ENCODE measurements around the gene USP1. TPM values are rescaled to one million over a fixed set of nuclear protein-coding genes. Genes with fewer than 3 reads are reported as not detected.

The USP1 gene
- total RNA-seq, 1 experiment from 2014 or later, result 64.6 TPM

DNA sequence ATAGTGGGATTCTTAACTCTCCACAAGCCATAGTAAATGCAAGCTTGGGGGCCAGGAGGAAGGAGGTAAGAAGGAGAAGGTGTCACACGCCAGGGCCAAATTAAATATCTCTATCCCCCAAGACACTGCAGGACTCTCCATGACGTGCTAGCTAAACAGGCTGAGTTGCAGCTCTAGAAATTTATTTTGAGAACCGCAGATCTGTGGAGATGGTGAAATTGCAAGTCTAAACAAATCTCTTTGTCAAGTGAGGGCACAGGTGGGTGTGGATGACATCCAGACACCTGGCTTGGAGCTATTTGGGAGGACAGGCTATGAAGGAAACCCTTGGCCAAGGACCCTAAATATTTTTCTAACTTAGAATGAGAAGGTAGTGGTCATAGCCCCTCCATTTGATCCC, 39.5 kb upstream of the USP1 start:
- H3K4me2 ChIP-seq (ENCODE audit: insufficient read depth, insufficient read length, low read length), result no peak overlapping the region
- no peaks in the 10 kb centered on the region for H4K20me1 ChIP-seq (ENCODE audit: control insufficient read depth, insufficient read depth, insufficient read length)
- H3T11ph ChIP-seq (ENCODE audit: low read length), result no peak overlapping the region
- H3K79me2 ChIP-seq (ENCODE audit: insufficient read depth, low read length), result no peaks in the 10 kb centered on the region
- H4K91ac ChIP-seq (ENCODE audit: insufficient read length, low read depth, low read length), result no peak overlapping the region
- no peaks in the 10 kb centered on the region; the same call in none of the 2 replicates for H3K4me1 ChIP-seq (ENCODE audit: insufficient read depth, low read length)
- H2BK5ac ChIP-seq (ENCODE audit: insufficient read length, low read length), result no peak overlapping the region
- no peaks in the 10 kb centered on the region for H3K23me2 ChIP-seq (ENCODE audit: insufficient read length, low read depth, low read length, poor library complexity, severe bottlenecking)
- no peak overlapping the region for H4K5ac ChIP-seq (ENCODE audit: insufficient read length, low read depth, low read length)
- Mint-ChIP-seq H3K9me3 (no peaks in the 10 kb centered on the region; a peak in 1 of 5 replicates), H3K27me3 (ENCODE audit: low read depth) (peaks cover 6% of the 10 kb centered on the region), H3K27ac (no peak overlapping the region), H3K36me3 (ENCODE audit: insufficient read depth in 1 of 3, low read depth in 3 of 3) (no peaks in the 10 kb centered on the region), H3K4me1 (peaks cover 24 to 25% of the 10 kb centered on the region in 2 experiments), H3K4me3 (no peak overlapping the region)
- H3K56ac ChIP-seq (ENCODE audit: insufficient read length, low read depth, low read length), result no peak overlapping the region
- TF ChIP-seq, protein P1, sequence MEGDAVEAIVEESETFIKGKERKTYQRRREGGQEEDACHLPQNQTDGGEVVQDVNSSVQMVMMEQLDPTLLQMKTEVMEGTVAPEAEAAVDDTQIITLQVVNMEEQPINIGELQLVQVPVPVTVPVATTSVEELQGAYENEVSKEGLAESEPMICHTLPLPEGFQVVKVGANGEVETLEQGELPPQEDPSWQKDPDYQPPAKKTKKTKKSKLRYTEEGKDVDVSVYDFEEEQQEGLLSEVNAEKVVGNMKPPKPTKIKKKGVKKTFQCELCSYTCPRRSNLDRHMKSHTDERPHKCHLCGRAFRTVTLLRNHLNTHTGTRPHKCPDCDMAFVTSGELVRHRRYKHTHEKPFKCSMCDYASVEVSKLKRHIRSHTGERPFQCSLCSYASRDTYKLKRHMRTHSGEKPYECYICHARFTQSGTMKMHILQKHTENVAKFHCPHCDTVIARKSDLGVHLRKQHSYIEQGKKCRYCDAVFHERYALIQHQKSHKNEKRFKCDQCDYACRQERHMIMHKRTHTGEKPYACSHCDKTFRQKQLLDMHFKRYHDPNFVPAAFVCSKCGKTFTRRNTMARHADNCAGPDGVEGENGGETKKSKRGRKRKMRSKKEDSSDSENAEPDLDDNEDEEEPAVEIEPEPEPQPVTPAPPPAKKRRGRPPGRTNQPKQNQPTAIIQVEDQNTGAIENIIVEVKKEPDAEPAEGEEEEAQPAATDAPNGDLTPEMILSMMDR (conservative IDR thresholded peaks at IDR 0.05), result no peak
- no peak for DNase-seq
- no peak overlapping the region for H2BK15ac ChIP-seq (ENCODE audit: low read depth, low read length)
- H3K79me1 ChIP-seq (ENCODE audit: insufficient read depth, low read depth, low read length, poor library complexity, severe bottlenecking), result no peaks in the 10 kb centered on the region
- no peak overlapping the region for H4K8ac ChIP-seq (replicated peaks; ENCODE audit: insufficient read length, low read depth, low read length)
- H2BK12ac ChIP-seq (ENCODE audit: insufficient read length, low read depth, low read length), result no peak overlapping the region
- no peak overlapping the region for H2BK120ac ChIP-seq (ENCODE audit: low read depth, low read length, poor library complexity, severe bottlenecking)
- no peak overlapping the region for H3K4ac ChIP-seq (ENCODE audit: low read depth, low read length)
- no peak overlapping the region for H3K27ac ChIP-seq (ENCODE audit: insufficient read length, low read depth, low read length)
- H2BK20ac ChIP-seq (ENCODE audit: low read depth, low read length, poor library complexity, severe bottlenecking), result no peak overlapping the region
- no peak overlapping the region for H2AK5ac ChIP-seq (ENCODE audit: insufficient read length, low read length)
- H3K14ac ChIP-seq (ENCODE audit: insufficient read depth, low read length), result no peak overlapping the region
- no peak overlapping the region for H3K18ac ChIP-seq (ENCODE audit: insufficient read length, low read depth, low read length)
- WGBS (ENCODE audit: extremely low coverage, insufficient read length, low lambda C conversion rate), result no CpG with 5 or more reads among the region's 3 CpGs
- H3K9me3 ChIP-seq (ENCODE audit: control insufficient read depth, low read depth, low read length), result no peaks in the 10 kb centered on the region
- H3K23ac ChIP-seq (ENCODE audit: insufficient read length, low read depth, low read length), result no peak overlapping the region
- no peak overlapping the region for H2AFZ ChIP-seq (ENCODE audit: low read length)
- no peak overlapping the region for H3K9ac ChIP-seq (ENCODE audit: extremely low read depth, insufficient read length, low read length)
- H3K27me3 ChIP-seq (ENCODE audit: insufficient read depth, low read length), result no peaks in the 10 kb centered on the region

Data from H9 (cell line).